IPS-18a (cell line): ENCODE measurements around the gene OLFM2.

Experiments
- H3K27ac ChIP-seq: one replicate; pipeline ENCODE4 v1.5.1; 2013; ENCODE audit warnings: low read length
- H3K27me3 ChIP-seq: one replicate; pipeline ENCODE4 v1.6.1; 2013; ENCODE audit warnings: mild to moderate bottlenecking, low read length; ENCODE audit not compliant: control insufficient read depth, insufficient read depth
- H3K36me3 ChIP-seq: one replicate; pipeline ENCODE4 v1.6.1; 2013; ENCODE audit warnings: low read depth, low read length; ENCODE audit not compliant: control insufficient read depth
- H3K4me1 ChIP-seq: one replicate; pipeline ENCODE4 v1.6.1; 2013; ENCODE audit warnings: low read depth, low read length; ENCODE audit not compliant: control insufficient read depth
- H3K4me3 ChIP-seq: one replicate; pipeline ENCODE4 v1.5.1; 2013; ENCODE audit warnings: low read length
- H3K9ac ChIP-seq: one replicate; pipeline ENCODE4 v1.6.1; 2013; ENCODE audit warnings: mild to moderate bottlenecking, low read length, moderate library complexity
- H3K9me3 ChIP-seq: one replicate; pipeline ENCODE4 v1.6.1; 2013; ENCODE audit warnings: low read depth, low read length; ENCODE audit not compliant: control insufficient read depth

Gene OLFM2

DNA sequence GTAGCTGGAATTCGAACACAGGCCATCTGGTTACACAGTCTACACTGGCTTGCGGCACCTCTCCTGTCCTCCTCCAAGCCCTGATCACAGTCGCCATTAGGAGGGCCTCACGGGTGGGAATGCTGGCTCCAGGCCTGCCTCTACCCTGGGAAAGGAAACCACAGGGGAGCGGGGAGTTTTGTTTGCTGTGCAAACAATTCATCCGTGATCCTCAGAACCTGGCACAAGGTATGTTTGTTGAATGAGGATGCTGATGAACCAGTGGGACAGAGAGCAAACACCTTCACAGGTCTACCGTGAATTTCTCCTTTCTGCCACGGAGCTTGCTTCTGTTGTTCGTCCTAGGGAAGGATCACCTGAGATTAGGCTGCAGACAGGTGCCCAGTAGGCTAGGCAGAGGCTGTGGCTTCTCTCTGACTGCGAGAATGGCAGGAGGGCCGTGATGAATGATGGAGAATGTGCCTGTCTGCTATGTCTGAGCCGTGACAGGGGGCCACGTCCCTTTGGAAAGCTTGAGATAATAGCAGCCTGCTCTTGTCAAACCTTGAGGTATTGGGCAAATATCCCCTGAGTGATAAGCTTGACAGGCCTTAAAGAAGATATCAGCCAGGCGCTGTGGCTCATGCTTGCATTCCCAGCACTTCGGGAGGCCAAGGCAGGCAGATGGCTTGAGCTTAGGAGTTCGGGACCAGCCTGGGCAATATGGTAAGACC lies 64.5 kb downstream of the OLFM2 start:
- Histone ChIP-seq H3K36me3 (no peaks in the 10 kb centered on the region), H3K27me3 (no peaks in the 10 kb centered on the region), H3K4me1 (no peaks in the 10 kb centered on the region), H3K27ac (no peak overlapping the region), H3K9ac (no peak overlapping the region), H3K4me3 (no peak overlapping the region), H3K9me3 (no peaks in the 10 kb centered on the region)

- no peaks in the 10 kb centered on the region for H3K9me3 ChIP-seq
- peaks cover 6% of the 10 kb centered on the region for H3K4me1 ChIP-seq
- H3K36me3 ChIP-seq, result no peaks in the 10 kb centered on the region
- H3K27ac ChIP-seq, result no peak overlapping the region
- no peaks in the 10 kb centered on the region for H3K27me3 ChIP-seq
- no peak overlapping the region for H3K4me3 ChIP-seq
- H3K9ac ChIP-seq, result no peak overlapping the region
These were observed 67.2 kb downstream of the OLFM2 start for GRCh38 chr19:9868983-9869617.

DNA sequence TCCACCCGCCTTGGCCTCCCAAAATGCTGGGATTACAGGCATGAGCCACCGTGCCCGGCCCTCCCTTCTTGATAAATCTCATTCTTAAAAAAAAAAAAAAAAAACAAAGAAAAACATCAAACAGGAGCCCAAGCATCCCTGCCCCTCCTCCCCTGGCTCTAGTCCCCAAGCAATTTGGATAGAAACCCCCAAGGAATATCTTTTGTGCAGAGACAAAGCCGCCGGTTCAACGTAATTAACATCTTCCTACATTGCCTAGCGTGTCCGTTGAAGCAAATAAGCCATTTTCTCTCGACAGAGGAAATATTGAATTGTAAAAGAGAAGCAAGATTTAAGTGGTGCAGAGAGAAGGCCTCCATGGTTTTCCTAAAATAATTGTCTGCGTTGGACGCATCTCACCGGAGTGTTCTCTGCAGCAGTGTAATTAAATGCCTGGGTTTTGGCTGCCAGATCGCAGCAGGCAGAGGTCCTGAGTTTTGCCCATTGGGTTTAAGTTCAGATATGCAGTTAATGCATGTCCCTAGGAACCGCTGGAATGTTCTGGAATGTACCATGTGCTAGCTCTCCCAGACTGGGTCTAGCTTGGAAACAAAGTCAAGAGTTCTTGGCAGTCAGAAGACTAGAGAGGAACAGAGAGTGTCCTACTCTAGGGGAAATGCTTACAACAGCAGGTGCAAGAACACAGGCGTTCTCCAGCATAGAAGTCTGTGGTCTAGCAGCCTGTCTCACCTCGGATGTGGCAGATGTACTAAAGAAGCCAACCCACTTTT lies 70.4 kb downstream of the OLFM2 start:
- H3K27me3 ChIP-seq, result no peaks in the 10 kb centered on the region
- H3K36me3 ChIP-seq, result no peaks in the 10 kb centered on the region
- peaks cover 6% of the 10 kb centered on the region for H3K4me1 ChIP-seq
- H3K4me3 ChIP-seq, result peak overlapping the region; percentile 28
- no peak overlapping the region for H3K27ac ChIP-seq
- H3K9me3 ChIP-seq, result no peaks in the 10 kb centered on the region
- no peak overlapping the region for H3K9ac ChIP-seq

- Histone ChIP-seq H3K36me3 (no peaks in the 10 kb centered on the region), H3K4me3 (no peak overlapping the region), H3K27ac (no peak overlapping the region), H3K27me3 (no peaks in the 10 kb centered on the region), H3K4me1 (peaks cover 6% of the 10 kb centered on the region), H3K9me3 (no peaks in the 10 kb centered on the region), H3K9ac (no peak overlapping the region)
These were observed 72.6 kb downstream of the OLFM2 start for GRCh38 chr19:9863759-9864158.

DNA sequence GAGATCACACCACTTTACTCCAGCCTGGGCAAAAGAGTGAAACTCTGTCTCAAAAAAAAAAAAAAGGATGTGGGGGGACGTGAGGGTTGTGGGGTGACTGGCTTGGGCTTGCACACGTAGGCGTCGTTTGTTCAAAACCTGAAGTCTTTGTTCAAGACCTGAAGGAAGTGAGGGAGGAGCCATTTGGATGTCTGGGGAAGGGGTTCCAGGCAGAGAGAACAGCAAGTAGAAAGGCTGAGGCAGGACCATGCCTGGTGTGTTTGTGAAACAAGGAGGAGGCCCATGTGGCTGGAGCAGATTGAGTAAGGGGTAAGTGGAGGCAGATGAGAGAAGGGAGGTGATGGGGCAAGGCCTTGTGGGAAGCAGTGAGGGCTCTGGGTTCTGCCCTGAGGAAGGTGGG lies 73.4 kb downstream of the OLFM2 start:
- peaks cover 6% of the 10 kb centered on the region for H3K4me1 ChIP-seq
- no peak overlapping the region for H3K9ac ChIP-seq
- H3K36me3 ChIP-seq, result no peaks in the 10 kb centered on the region
- H3K9me3 ChIP-seq, result no peaks in the 10 kb centered on the region
- no peak overlapping the region for H3K4me3 ChIP-seq
- H3K27me3 ChIP-seq, result no peaks in the 10 kb centered on the region
- H3K27ac ChIP-seq, result no peak overlapping the region

DNA sequence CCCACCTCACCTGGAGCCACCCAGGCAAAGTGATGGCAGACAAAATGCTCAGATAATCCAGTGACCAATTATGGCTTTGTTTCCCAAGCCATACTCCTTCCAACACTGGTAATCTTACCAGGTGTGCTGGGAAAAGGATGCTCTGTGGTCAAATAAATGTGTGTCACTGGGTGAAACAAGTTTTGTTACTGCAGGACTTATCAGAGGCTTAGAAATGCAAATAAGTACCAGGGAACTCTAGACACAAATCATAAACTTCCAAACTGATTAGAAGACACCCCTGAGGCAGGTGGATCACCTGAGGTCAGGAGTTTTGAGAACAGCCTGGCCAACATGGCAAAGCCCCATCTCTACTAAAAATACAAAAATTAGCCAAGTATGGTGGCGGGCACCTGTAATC lies 74.8 kb downstream of the OLFM2 start:
- H3K27me3 ChIP-seq, result no peaks in the 10 kb centered on the region
- no peak overlapping the region for H3K4me3 ChIP-seq
- H3K36me3 ChIP-seq, result peaks cover 7% of the 10 kb centered on the region
- H3K9ac ChIP-seq, result no peak overlapping the region
- peaks cover 6% of the 10 kb centered on the region for H3K4me1 ChIP-seq
- no peak overlapping the region for H3K27ac ChIP-seq
- H3K9me3 ChIP-seq, result no peaks in the 10 kb centered on the region

- Histone ChIP-seq H3K4me1 (no peaks in the 10 kb centered on the region), H3K9ac (no peak overlapping the region), H3K4me3 (no peak overlapping the region), H3K27me3 (no peaks in the 10 kb centered on the region), H3K36me3 (peaks cover 10% of the 10 kb centered on the region), H3K9me3 (no peaks in the 10 kb centered on the region), H3K27ac (no peak overlapping the region)
These were observed 75.9 kb downstream of the OLFM2 start for GRCh38 chr19:9860407-9860806.

DNA sequence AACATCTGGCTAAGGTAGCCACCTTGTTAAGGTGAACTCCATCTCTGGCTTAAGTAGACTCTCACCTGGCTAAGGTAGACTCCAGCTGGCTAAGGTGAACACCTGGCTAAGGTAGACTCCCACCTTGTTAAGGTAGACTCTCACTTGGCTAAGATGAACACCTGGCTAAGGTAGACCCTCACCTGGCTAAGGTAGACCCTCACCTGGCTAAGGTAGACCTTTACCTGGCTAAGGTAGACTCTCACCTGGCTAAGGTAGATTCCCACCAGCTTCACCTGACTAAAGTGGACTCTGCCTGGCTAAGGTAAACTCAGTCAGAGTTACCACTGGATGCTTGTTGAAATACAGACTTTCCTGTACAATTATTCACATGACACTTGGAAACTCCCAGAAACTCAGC lies 77.5 kb downstream of the OLFM2 start:
- H3K27ac ChIP-seq, result no peak overlapping the region
- no peaks in the 10 kb centered on the region for H3K9me3 ChIP-seq
- H3K27me3 ChIP-seq, result no peaks in the 10 kb centered on the region
- peaks cover 16% of the 10 kb centered on the region for H3K36me3 ChIP-seq
- H3K4me1 ChIP-seq, result no peaks in the 10 kb centered on the region
- no peak overlapping the region for H3K9ac ChIP-seq
- H3K4me3 ChIP-seq, result no peak overlapping the region

DNA sequence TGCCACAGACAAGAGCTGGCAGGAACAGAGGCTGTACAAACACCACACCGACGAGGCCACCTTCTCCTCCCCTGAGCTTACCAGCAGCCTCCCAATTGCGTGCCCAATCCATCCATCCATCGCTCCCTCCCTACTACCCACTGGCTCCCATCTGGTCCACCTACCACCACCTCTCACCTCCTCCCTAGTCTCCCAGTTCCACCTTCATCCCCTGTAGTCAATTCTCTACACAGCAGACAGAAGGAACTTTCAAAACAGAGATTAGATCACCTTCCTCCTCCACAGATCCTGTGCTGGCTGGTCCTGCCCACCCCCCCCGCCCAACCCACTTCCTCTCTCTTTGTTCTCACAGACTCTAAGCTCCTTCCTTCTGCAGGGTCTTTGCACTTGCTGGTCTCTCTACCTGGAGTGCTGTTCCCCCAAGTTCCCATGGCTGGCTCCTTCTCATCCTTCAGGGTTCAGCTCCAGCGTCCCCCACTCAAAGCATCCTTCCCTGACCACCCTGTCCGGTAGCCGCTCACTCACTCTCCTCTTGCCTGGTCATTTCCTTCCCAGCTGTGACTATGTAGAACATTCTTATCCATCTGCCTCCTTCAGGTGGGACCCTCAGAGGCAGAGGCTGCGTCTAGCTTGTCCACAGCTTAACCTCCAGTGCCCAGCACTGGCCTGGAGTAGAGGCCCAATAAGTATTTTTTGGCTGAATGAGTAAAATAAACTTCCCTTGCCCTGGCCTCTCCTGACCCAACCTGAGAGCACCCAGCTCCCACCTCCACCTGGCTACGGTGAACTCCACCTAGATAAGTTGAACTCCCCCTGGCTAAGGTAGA lies 78.2 kb downstream of the OLFM2 start:
- Histone ChIP-seq H3K4me3 (no peak overlapping the region), H3K9me3 (no peaks in the 10 kb centered on the region), H3K9ac (no peak overlapping the region), H3K27me3 (no peaks in the 10 kb centered on the region), H3K27ac (no peak overlapping the region), H3K4me1 (no peaks in the 10 kb centered on the region), H3K36me3 (peaks cover 16% of the 10 kb centered on the region)

DNA sequence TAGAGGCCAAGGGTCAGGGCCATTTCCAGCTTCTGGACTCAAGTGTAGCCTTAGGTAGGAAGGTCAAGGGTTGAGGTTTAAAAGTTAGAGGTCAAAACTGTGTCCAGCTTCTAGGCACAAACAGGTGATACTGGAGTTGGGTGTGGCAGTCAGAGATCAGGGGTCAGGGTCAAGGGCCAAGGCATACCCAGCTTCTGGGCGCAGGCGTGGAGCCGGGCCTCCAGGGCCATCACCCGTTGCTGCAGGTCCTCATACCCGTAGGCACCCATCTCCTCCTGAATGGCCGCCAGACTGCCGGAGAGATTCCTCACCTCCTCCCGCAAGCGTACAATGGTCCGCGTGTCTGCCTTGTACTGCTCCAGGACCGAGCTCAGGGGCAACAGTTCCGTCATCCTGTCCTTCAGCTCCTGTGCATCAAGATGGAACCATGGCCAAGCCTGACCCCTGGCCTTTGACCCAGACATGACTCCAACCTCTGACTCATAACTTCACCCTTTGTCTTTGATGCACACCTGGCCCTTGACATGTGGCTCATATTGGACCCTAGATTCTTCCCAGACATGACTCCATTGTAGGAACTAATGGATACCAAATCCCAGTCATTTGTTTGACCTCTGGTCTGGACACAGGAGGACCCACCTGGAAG lies 79.1 kb downstream of the OLFM2 start:
- Histone ChIP-seq H3K9me3 (no peaks in the 10 kb centered on the region), H3K27ac (no peak overlapping the region), H3K4me1 (no peaks in the 10 kb centered on the region), H3K36me3 (peaks cover 16% of the 10 kb centered on the region), H3K27me3 (no peaks in the 10 kb centered on the region), H3K9ac (no peak overlapping the region), H3K4me3 (no peak overlapping the region)

DNA sequence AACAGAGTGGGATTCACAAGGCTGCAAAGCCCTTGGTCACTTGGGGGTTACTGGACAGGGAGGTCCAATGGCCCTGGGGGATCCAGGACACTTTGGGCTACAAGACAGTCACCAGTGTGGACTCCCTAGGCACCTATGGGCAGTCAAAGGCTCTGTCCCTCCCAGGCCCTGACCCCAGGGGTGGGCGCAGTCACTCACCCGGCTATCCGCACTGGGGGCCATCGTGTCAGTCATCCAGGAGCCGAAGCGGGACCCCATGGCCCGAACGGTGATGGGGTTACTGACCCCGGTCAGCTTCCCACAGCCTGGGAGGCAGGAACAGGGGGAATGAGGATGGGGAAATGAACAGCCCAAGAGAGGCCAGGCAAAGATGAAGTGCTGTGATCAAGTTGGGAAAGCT lies 79.7 kb downstream of the OLFM2 start:
- Histone ChIP-seq H3K9ac (no peak overlapping the region), H3K4me3 (no peak overlapping the region), H3K27ac (no peak overlapping the region), H3K4me1 (no peaks in the 10 kb centered on the region), H3K36me3 (peaks cover 16% of the 10 kb centered on the region), H3K27me3 (no peaks in the 10 kb centered on the region), H3K9me3 (no peaks in the 10 kb centered on the region)
